GM23248 (cell line): ENCODE measurements around the gene PPP4R1.

ENCODE experiments used
- EZH2 ChIP-seq: fragments of 200-600 bp; sonication (generic); IDR thresholded peaks from 2 replicates; pipeline ENCODE4 v1.6.1; 2018; ENCODE audit warnings: antibody characterized with exemption, mild to moderate bottlenecking; ENCODE audit not compliant: insufficient read depth, poor library complexity, severe bottlenecking
- EZH2phosphoT487 ChIP-seq: fragments of 200-600 bp; sonication (generic); IDR thresholded peaks from 2 replicates; pipeline ENCODE4 v1.6.1; 2018; ENCODE audit warnings: antibody characterized with exemption, moderate library complexity, mild to moderate bottlenecking, low read depth; ENCODE audit not compliant: insufficient read depth

DNA sequence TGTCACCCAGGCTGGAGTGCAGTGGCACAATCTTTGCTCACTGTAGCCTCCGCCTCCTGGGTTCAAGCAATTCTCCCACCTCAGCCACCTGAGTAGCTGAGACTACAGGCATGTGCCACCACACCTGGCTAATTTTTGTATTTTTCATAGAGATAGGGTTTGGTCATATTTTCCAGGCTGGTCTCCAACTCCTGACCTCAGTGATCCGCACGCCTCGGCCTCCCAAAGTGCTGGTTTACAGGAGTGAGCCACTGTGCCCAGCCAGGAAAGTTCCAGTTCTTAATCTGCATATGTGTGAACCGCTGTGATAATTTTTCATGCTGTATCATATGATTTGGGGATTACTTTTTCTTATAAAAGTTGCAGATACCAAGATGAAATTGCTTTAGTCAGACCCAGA, 14.6 kb upstream of the PPP4R1 start:
- TF ChIP-seq EZH2 (no peak), EZH2phosphoT487 (no peak)
